AG09309 (cell line): Measurements from ENCODE around the gene SIL1.

ENCODE experiments used
- DNase-seq: peaks from one replicate; pipeline ENCODE4 v3.0.0-alpha.2; 2010; ENCODE audit warnings: low read depth
- H3K4me3 ChIP-seq: 2 replicates; pipeline ENCODE4 v1.5.1; 2011; ENCODE audit warnings: mild to moderate bottlenecking, low read depth, low read length, moderate library complexity; ENCODE audit not compliant: control insufficient read depth
- CTCF ChIP-seq: IDR thresholded peaks from 2 replicates; pipeline ENCODE4 v1.5.1; 2011; ENCODE audit warnings: mild to moderate bottlenecking, low read depth, low read length, inconsistent platforms; ENCODE audit not compliant: insufficient read depth, control insufficient read depth; ENCODE audit errors: missing control alignments

The SIL1 gene

GRCh38 chr5:139051392-139051791 is 146.8 kb downstream of the SIL1 start:
- no peak for TF ChIP-seq CTCF
- H3K4me3 ChIP-seq, result no peak overlapping the region
- no peak for DNase-seq

GRCh38 chr5:139050432-139050831 is 147.7 kb downstream of the SIL1 start:
- TF ChIP-seq CTCF, result no peak
- no peak overlapping the region for H3K4me3 ChIP-seq
- DNase-seq, result no peak

- no peak overlapping the region for H3K4me3 ChIP-seq
- no peak for TF ChIP-seq CTCF
- no peak for DNase-seq
Observed at GRCh38 chr5:139049780-139050179, 148.4 kb downstream of the SIL1 start.

- no peak for TF ChIP-seq CTCF
- DNase-seq, result no peak
- no peak overlapping the region for H3K4me3 ChIP-seq
Observed at GRCh38 chr5:139046551-139046950, 151.6 kb downstream of the SIL1 start.

- no peak for TF ChIP-seq CTCF
- H3K4me3 ChIP-seq, result no peak overlapping the region
- no peak for DNase-seq
Observed at GRCh38 chr5:139043157-139043905, 154.8 kb downstream of the SIL1 start.

- DNase-seq, result no peak
- no peak for TF ChIP-seq CTCF
Observed at GRCh38 chr5:139040081-139040480, 158.1 kb downstream of the SIL1 start.

More at GRCh38 chr5:139040081-139040480, 158.1 kb downstream of the SIL1 start:
- no peak overlapping the region for H3K4me3 ChIP-seq
